HepG2 (cell line): ENCODE results near the gene EFL1. TPM values are rescaled to one million over a fixed set of nuclear protein-coding genes. Genes with fewer than 3 reads are reported as not detected.

ENCODE experiments used
- ATAC-seq: fragments of 200-7000 bp; cut with Tn5 transposase; 3 replicates; pipeline ENCODE4 v1.9.1; 2020; ENCODE audit warnings: mild to moderate bottlenecking, moderate library complexity
- BruUV-seq: library from RNA; stranded (reverse); fragments of 400-500 nt; replicated peaks from 2 replicates; lab custom pipeline; 2021; lab: Mats Ljungman, UMichigan
- CTCF ChIA-PET: fragments of 300-600 bp; formaldehyde crosslinking; extraction: SDS; loops from one replicate; lab custom pipeline; 2021; ENCODE audit warnings: low total read pairs, inconsistent platforms, low intra/inter-chr PET ratio; lab: Yijun Ruan, JAX
- POLR2A ChIA-PET: fragments of 350-600 bp; sonication (Branson Sonifier 250); formaldehyde crosslinking; loops from one replicate; lab custom pipeline; 2020; ENCODE audit warnings: antibody characterized with exemption, inconsistent platforms; lab: Yijun Ruan, JAX
- DNase-seq: peaks from one replicate; pipeline ENCODE4 v3.0.0-alpha.2; 2015; ENCODE audit warnings: low spot score
- FAIRE-seq: peaks from 3 replicates; lab custom pipeline; 2011; peaks lifted over from hg19 to GRCh38; lab: Jason Lieb, UNC
- H2AFZ ChIP-seq: one replicate; pipeline ENCODE4 v1.6.1; 2011; ENCODE audit warnings: low read length, inconsistent platforms
- H3K27ac ChIP-seq: fragments of 300-600 bp; 3 replicates; pipeline ENCODE4 v1.8.0; 2011; ENCODE audit warnings: mixed run types, mild to moderate bottlenecking, mixed read lengths, low read length, inconsistent platforms; ENCODE audit not compliant: insufficient read depth; ENCODE audit errors: extremely low read length
- H3K27me3 ChIP-seq, 2 experiments: fragments of 200-600 bp in 1 of 2; 2 replicates in 1 of 2; 3 replicates in 1 of 2; pipeline versions ENCODE4 v1.6.0 to v1.8.0; 2011; ENCODE audit warnings: low read length in 2 of 2, mild to moderate bottlenecking in 2 of 2, moderate library complexity in 2 of 2, inconsistent platforms in 1 of 2; ENCODE audit not compliant: insufficient read depth in 2 of 2, control insufficient read depth in 1 of 2
- H3K36me3 ChIP-seq, 2 experiments: fragments of 200-600 bp in 1 of 2; replicated peaks in 1 of 2; 2 replicates in 1 of 2; 3 replicates in 1 of 2; pipeline versions ENCODE4 v1.5.1 to v1.8.0; 2011; ENCODE audit warnings: low read length in 2 of 2, inconsistent platforms in 1 of 2; ENCODE audit not compliant: insufficient read depth in 2 of 2, control insufficient read depth in 1 of 2
- H3K4me1 ChIP-seq: 2 replicates; pipeline ENCODE4 v1.5.1; 2012; ENCODE audit warnings: low read length, inconsistent platforms; ENCODE audit not compliant: insufficient read depth
- H3K4me2 ChIP-seq: 2 replicates; pipeline ENCODE4 v1.6.0; 2011; ENCODE audit warnings: low read depth, low read length, inconsistent platforms
- H3K4me3 ChIP-seq, 3 experiments: fragments of 200-600 bp in 1 of 3; sonication (generic), shearing (Covaris generic) in 1 of 3; replicated peaks in 1 of 3; 2 replicates each; pipeline ENCODE4 v1.5.1; 2011 to 2016; ENCODE audit warnings: low read length in 3 of 3, inconsistent platforms in 2 of 3, low read depth in 2 of 3, mild to moderate bottlenecking in 2 of 3, control low read depth in 1 of 3, mixed read lengths in 1 of 3; ENCODE audit not compliant: insufficient read depth in 1 of 3
- H3K79me2 ChIP-seq: one replicate; pipeline ENCODE4 v1.6.1; 2011; ENCODE audit warnings: low read length, inconsistent platforms; ENCODE audit not compliant: insufficient read depth
- H3K9ac ChIP-seq: 2 replicates; pipeline ENCODE4 v1.6.0; 2011; ENCODE audit warnings: mild to moderate bottlenecking, low read depth, low read length, inconsistent platforms; ENCODE audit not compliant: insufficient read depth
- H3K9me3 ChIP-seq: 2 replicates; pipeline ENCODE4 v1.5.1; 2012; ENCODE audit warnings: mild to moderate bottlenecking, low read length
- H4K20me1 ChIP-seq: 2 replicates; pipeline ENCODE4 v1.6.0; 2011; ENCODE audit warnings: inconsistent platforms, mild to moderate bottlenecking, low read length, moderate library complexity; ENCODE audit not compliant: insufficient read depth
- ASH2L ChIP-seq: fragments of 300-600, 200-600 bp; sonication (generic); IDR thresholded peaks from 2 replicates; pipeline ENCODE4 v1.7.0; 2017; ENCODE audit warnings: low read depth, mild to moderate bottlenecking, moderate library complexity, mixed read lengths, low read length; ENCODE audit not compliant: insufficient read length
- CBX5 ChIP-seq: sonication (generic); formaldehyde crosslinking; IDR thresholded peaks from 2 replicates; pipeline ENCODE4 v1.4.0; 2020; ENCODE audit warnings: missing genetic modification reagents, borderline replicate concordance
- ETV5 ChIP-seq: IDR thresholded peaks from 2 replicates; pipeline ENCODE4 v1.6.1; 2018; ENCODE audit warnings: missing biosample characterization, missing genetic modification reagents, inconsistent platforms, borderline replicate concordance
- HNRNPLL ChIP-seq: fragments of 200-400 bp; formaldehyde crosslinking; IDR thresholded peaks from 2 replicates; pipeline ENCODE4 v1.6.1; 2017; ENCODE audit warnings: mild to moderate bottlenecking, low read depth, low read length; ENCODE audit not compliant: poor library complexity, severe bottlenecking
- KLF16 ChIP-seq, 2 experiments: sonication (generic) in 1 of 2; formaldehyde crosslinking in 1 of 2; IDR thresholded peaks; 2 replicates each; pipeline versions ENCODE4 v1.6.1 to v1.8.0; 2016 to 2023; ENCODE audit warnings: missing genetic modification reagents in 2 of 2, missing compliant biosample characterization in 1 of 2
- MNT ChIP-seq: fragments of 450-650 bp; IDR thresholded peaks from 2 replicates; pipeline ENCODE4 v1.6.1; 2016
- MYPOP ChIP-seq: sonication (generic); formaldehyde crosslinking; IDR thresholded peaks from 2 replicates; pipeline ENCODE4 v1.8.1; 2023; ENCODE audit warnings: mild to moderate bottlenecking, moderate library complexity, missing genetic modification reagents
- NFE2L1 ChIP-seq: sonication (generic); formaldehyde crosslinking; IDR thresholded peaks from 2 replicates; pipeline ENCODE4 v1.4.0; 2020; ENCODE audit warnings: missing genetic modification reagents, mild to moderate bottlenecking, borderline replicate concordance
- SP2 ChIP-seq: sonication (generic); formaldehyde crosslinking; IDR thresholded peaks from 2 replicates; pipeline ENCODE4 v1.5.1; 2020; ENCODE audit warnings: mild to moderate bottlenecking, missing genetic modification reagents
- TEAD3 ChIP-seq: optimal IDR thresholded peaks from 2 replicates; pipeline ENCODE3; 2016; ENCODE audit warnings: borderline replicate concordance
- TOE1 ChIP-seq: sonication (generic); formaldehyde crosslinking; IDR thresholded peaks from 2 replicates; pipeline ENCODE4 v1.4.0; 2020; ENCODE audit warnings: mild to moderate bottlenecking, missing genetic modification reagents
- ZMAT5 ChIP-seq: sonication (generic); formaldehyde crosslinking; IDR thresholded peaks from 2 replicates; pipeline ENCODE4 v1.5.0; 2020; ENCODE audit warnings: mild to moderate bottlenecking, low read depth, missing genetic modification reagents, borderline replicate concordance
- ZNF251 ChIP-seq: sonication (generic); formaldehyde crosslinking; IDR thresholded peaks from 2 replicates; pipeline ENCODE4 v1.9.0; 2021; ENCODE audit warnings: mild to moderate bottlenecking, missing genetic modification reagents
- ZNF460 ChIP-seq: sonication (generic); formaldehyde crosslinking; IDR thresholded peaks from 2 replicates; pipeline ENCODE4 v1.5.1; 2020; ENCODE audit warnings: missing genetic modification reagents, mild to moderate bottlenecking, borderline replicate concordance
- ZNF841 ChIP-seq: sonication (generic); formaldehyde crosslinking; IDR thresholded peaks from 2 replicates; pipeline ENCODE4 v1.8.1; 2023; ENCODE audit warnings: missing genetic modification reagents, borderline replicate concordance
- ZSCAN31 ChIP-seq: sonication (generic); formaldehyde crosslinking; IDR thresholded peaks from 2 replicates; pipeline ENCODE4 v1.5.0; 2020; ENCODE audit warnings: low read depth, mild to moderate bottlenecking, missing genetic modification reagents
- WGBS: methylation state at CpG from one replicate; pipeline ENCODE4 v1.1.6; 2017; ENCODE audit warnings: low lambda C conversion rate; 5-methylcytosine and 5-hydroxymethylcytosine counted together
- in situ Hi-C: cut with HindIII; loops from 2 replicates; pipeline ENCODE4 v1.10.0; 2017; ENCODE audit warnings: low pct_unique_long_range_greater_than_20kb; ENCODE audit not compliant: extremely low pct_ligation_motif_present
- intact Hi-C: fragments of 100-400 bp; cut with micrococcal nuclease; formaldehyde crosslinking; loops from one replicate; pipeline ENCODE4 v1.10.0; 2022; ENCODE audit not compliant: unreplicated experiment
- polyA plus RNA-seq, 8 experiments: library from polyadenylated mRNA; depleted of rRNA in 3 of 8; stranded (reverse) in 7 of 8; unstranded in 1 of 8; fragments of >200 nt; fragmentation: Illumina TruSeq in 4 of 8; extraction: Trizol in 4 of 8; gene quantifications; 2 replicates each; pipeline versions ENCODE4 v1.2.1 to v1.2.3, GENCODE V29; 2011 to 2016; ENCODE audit warnings: low read depth in 4 of 8, missing spikeins in 1 of 8, mixed read lengths in 1 of 8; ENCODE audit not compliant: insufficient read depth in 1 of 8
- total RNA-seq, 5 experiments: library from RNA; depleted of rRNA; stranded (reverse); fragments of >200 nt; fragmentation: Illumina TruSeq; extraction: Trizol; gene quantifications; 2 replicates each; pipeline ENCODE4 v1.2.3, GENCODE V29; 2016; ENCODE audit warnings: low read depth in 1 of 5

Gene EFL1
- total and polyA plus RNA-seq, 2 of the 13 experiments (the other 11 are each of a cell fraction or from before 2014, with no cell fraction given) = 6.4 to 12.0 TPM

- ATAC-seq = no peak
- no peak overlapping the region for H3K4me2 ChIP-seq
- BruUV-seq = no TSS peak
- H3K9me3 ChIP-seq = no peaks in the 10 kb centered on the region
- peaks cover 1 to 22% of the 10 kb centered on the region in 2 experiments; a peak in 2 of 5 replicates for H3K27me3 ChIP-seq
- POLR2A ChIA-PET = no interaction called here
- FAIRE-seq = no peak
- no peak overlapping the region for H2AFZ ChIP-seq
- H3K9ac ChIP-seq = no peak overlapping the region
- DNase-seq = no peak
- no peaks in the 10 kb centered on the region for H4K20me1 ChIP-seq
- H3K4me3 ChIP-seq = no peak overlapping the region
- no peaks in the 10 kb centered on the region for H3K4me1 ChIP-seq
- in situ Hi-C loops = no loop called here
- no peak overlapping the region for H3K27ac ChIP-seq
- WGBS = 25% methylated on average over 5 of the region's 5 CpGs
- CTCF ChIA-PET = no interaction called here
- no peaks in the 10 kb centered on the region for H3K79me2 ChIP-seq
- intact Hi-C loops = no loop called here
- no peaks in the 10 kb centered on the region for H3K36me3 ChIP-seq
- TF ChIP-seq TOE1 (CRISPR knock-in tag) (no peak), ASH2L (no peak), ZSCAN31 (CRISPR knock-in tag) (no peak), HNRNPLL (no peak), ZNF460 (CRISPR knock-in tag) (no peak), MNT (no peak), SP2 (CRISPR knock-in tag) (no peak), ZNF841 (CRISPR knock-in tag) (no peak), KLF16 (CRISPR knock-in tag; IDR thresholded peaks at IDR 0.05) (no peak), ETV5 (CRISPR knock-in tag) (no peak), NFE2L1 (no peak), MYPOP (CRISPR knock-in tag) (no peak), ZMAT5 (CRISPR knock-in tag) (no peak), TEAD3 (CRISPR knock-in tag) (no peak), CBX5 (CRISPR knock-in tag) (no peak), ZNF251 (no peak)
Measured at GRCh38 chr15:82093325-82093724, 169.2 kb downstream of the EFL1 start.
